ENCODE measurements around the gene CABP2. TPM values are rescaled to one million over a fixed set of nuclear protein-coding genes. Genes with fewer than 3 reads are reported as not detected.
A peak's percentile ranks its signal among the peaks of the same experiment; 100 is the strongest.

The CABP2 gene
- total RNA-seq, 6 experiments from 2014 or later: not detected

DNA sequence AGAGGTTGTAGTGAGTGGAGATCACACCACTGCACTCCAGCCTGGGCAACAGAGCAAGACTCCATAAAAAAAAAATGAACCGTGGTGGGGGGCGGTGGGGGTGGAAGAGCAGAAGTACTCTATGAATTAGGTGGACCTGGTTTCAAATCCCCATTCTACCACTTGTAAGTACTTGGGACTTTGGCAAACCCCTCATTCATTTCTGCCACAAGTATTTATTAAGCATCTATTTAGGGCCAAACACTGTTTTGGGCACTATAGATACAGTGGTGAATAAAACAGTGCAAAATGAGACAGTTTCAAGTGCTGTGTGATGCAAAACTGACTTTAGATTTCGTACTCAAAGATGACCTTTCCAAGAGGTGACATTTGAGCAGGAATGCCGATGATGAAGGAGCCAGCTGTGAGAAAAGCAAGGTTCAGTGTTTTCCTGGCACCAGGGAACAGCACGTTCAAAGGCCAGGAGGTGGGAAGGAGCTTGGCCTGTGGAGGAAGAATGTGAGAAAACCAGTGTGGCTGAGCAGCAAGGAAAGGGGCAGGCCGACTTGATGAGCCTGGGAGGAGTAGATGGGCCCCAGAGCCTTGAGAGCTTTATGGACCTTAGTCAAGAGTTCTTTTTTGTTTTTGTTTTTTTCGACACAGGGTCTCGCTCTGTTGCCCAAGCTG lies 52.8 kb downstream of the CABP2 start:
- DNase-seq: no peak
- TF ChIP-seq, protein P1, sequence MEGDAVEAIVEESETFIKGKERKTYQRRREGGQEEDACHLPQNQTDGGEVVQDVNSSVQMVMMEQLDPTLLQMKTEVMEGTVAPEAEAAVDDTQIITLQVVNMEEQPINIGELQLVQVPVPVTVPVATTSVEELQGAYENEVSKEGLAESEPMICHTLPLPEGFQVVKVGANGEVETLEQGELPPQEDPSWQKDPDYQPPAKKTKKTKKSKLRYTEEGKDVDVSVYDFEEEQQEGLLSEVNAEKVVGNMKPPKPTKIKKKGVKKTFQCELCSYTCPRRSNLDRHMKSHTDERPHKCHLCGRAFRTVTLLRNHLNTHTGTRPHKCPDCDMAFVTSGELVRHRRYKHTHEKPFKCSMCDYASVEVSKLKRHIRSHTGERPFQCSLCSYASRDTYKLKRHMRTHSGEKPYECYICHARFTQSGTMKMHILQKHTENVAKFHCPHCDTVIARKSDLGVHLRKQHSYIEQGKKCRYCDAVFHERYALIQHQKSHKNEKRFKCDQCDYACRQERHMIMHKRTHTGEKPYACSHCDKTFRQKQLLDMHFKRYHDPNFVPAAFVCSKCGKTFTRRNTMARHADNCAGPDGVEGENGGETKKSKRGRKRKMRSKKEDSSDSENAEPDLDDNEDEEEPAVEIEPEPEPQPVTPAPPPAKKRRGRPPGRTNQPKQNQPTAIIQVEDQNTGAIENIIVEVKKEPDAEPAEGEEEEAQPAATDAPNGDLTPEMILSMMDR (IDR thresholded peaks at IDR 0.05): no peak
- Mint-ChIP-seq H3K36me3 (ENCODE audit: low read depth) (peaks cover under 1% of the 10 kb centered on the region; the same call in 1 of the 2 replicates), H3K4me3 (no peak overlapping the region; the same call in 1 of the 2 replicates), H3K9me3 (no peaks in the 10 kb centered on the region), H3K27me3 (ENCODE audit: insufficient read depth) (peaks cover 7% of the 10 kb centered on the region), H3K4me1 (ENCODE audit: low read depth) (peaks cover 8% of the 10 kb centered on the region; the same call in 1 of the 2 replicates), H3K27ac (no peak overlapping the region)

DNA sequence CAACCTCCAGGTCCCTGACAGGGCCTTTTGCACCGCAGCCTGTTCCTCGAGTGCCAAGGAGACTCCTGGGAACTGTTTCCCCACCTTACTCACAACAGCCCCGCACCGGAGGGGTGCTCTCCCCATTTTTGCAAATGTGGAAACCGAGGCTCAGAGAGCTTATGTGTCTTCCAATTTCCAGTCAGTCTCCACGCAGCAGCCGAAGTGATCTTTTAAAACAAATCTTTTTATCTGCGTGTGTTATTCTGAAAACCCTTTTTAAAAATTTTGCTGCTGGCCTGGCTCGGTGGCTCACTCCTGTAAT lies 53.8 kb downstream of the CABP2 start:
- DNase-seq: no peak
- peaks cover 4% of the 10 kb centered on the region; the same call in 1 of the 2 replicates for H3K36me3 Mint-ChIP-seq (ENCODE audit: low read depth)
- H3K4me3 Mint-ChIP-seq: peak overlapping the region; percentile 87
- H3K27ac Mint-ChIP-seq: peak overlapping the region; percentile 77
- H3K9me3 Mint-ChIP-seq: no peaks in the 10 kb centered on the region
- H3K27me3 Mint-ChIP-seq (ENCODE audit: insufficient read depth): peaks cover 4% of the 10 kb centered on the region
- TF ChIP-seq, protein P1 (IDR thresholded peaks at IDR 0.05): no peak; the same call in 1 of the 2 replicates
- H3K4me1 Mint-ChIP-seq (ENCODE audit: low read depth): peaks cover 12% of the 10 kb centered on the region; the same call in 1 of the 2 replicates

Small RNAs within 50 kb of the gene (microRNA-seq; reads per million reads assigned to microRNA genes)
- not detected for gene MIR6752

Other genes starting within 250 kb of the CABP2 start
- 10 to 100 TPM; 24.7 to 34.6 (median 26.4) TPM for gene ANKRD13D, start 234.1 kb downstream of the CABP2 start, total RNA-seq (2021; fragmentation: NEBNext Ultra II Directional; extraction: Animal tissue kit (Norgen Biotek cat#: 25700))
- gene SSH3, start 219.9 kb downstream of the CABP2 start, total RNA-seq (2021; fragmentation: NEBNext Ultra II Directional; extraction: Animal tissue kit (Norgen Biotek cat#: 25700)): 10 to 100 TPM; 17.0 to 28.7 (median 22.6) TPM
- 10 to 100 TPM; 69.1 to 80.7 (median 70.9) TPM for gene POLD4, start 169.9 kb downstream of the CABP2 start, total RNA-seq (2021; fragmentation: NEBNext Ultra II Directional; extraction: Animal tissue kit (Norgen Biotek cat#: 25700))
- 10 to 100 TPM in 4 of 6 experiments, 1 to 10 TPM in 2; 8.9 to 12.8 (median 10.5) TPM for gene CLCF1, start 149.8 kb downstream of the CABP2 start, total RNA-seq (2021; fragmentation: NEBNext Ultra II Directional; extraction: Animal tissue kit (Norgen Biotek cat#: 25700))
- 10 to 100 TPM in 1 of 6 experiments, 1 to 10 TPM in 5; 7.6 to 10.3 (median 8.8) TPM for gene RAD9A, start 131.5 kb downstream of the CABP2 start, total RNA-seq (2021; fragmentation: NEBNext Ultra II Directional; extraction: Animal tissue kit (Norgen Biotek cat#: 25700))
- 100 to 1,000 TPM; 162 to 191 (median 180) TPM for gene PPP1CA, start 121.6 kb downstream of the CABP2 start, total RNA-seq (2021; fragmentation: NEBNext Ultra II Directional; extraction: Animal tissue kit (Norgen Biotek cat#: 25700))
- not detected for gene TBC1D10C, start 119.4 kb downstream of the CABP2 start, total RNA-seq (2021; fragmentation: NEBNext Ultra II Directional; extraction: Animal tissue kit (Norgen Biotek cat#: 25700))
- gene CARNS1, start 107.8 kb downstream of the CABP2 start, total RNA-seq (2021; fragmentation: NEBNext Ultra II Directional; extraction: Animal tissue kit (Norgen Biotek cat#: 25700)): under 1 TPM in 5 of 6 experiments, not detected in 1; 0.05 to 0.14 (median 0.06) TPM
- 10 to 100 TPM; 51.5 to 58.4 (median 55.8) TPM for gene RPS6KB2, start 95.0 kb downstream of the CABP2 start, total RNA-seq (2021; fragmentation: NEBNext Ultra II Directional; extraction: Animal tissue kit (Norgen Biotek cat#: 25700))
- gene PTPRCAP, start 85.8 kb downstream of the CABP2 start, total RNA-seq (2021; fragmentation: NEBNext Ultra II Directional; extraction: Animal tissue kit (Norgen Biotek cat#: 25700)): under 1 TPM in 3 of 6 experiments, not detected in 3; 0.35 to 0.50 (median 0.40) TPM
- gene CORO1B, start 80.0 kb downstream of the CABP2 start, total RNA-seq (2021; fragmentation: NEBNext Ultra II Directional; extraction: Animal tissue kit (Norgen Biotek cat#: 25700)): 100 to 1,000 TPM in 5 of 6 experiments, 10 to 100 TPM in 1; 98.8 to 127 (median 108) TPM
- not detected for gene GPR152, start 70.7 kb downstream of the CABP2 start, total RNA-seq (2021; fragmentation: NEBNext Ultra II Directional; extraction: Animal tissue kit (Norgen Biotek cat#: 25700))
- gene CABP4, start 68.1 kb downstream of the CABP2 start, total RNA-seq (2021; fragmentation: NEBNext Ultra II Directional; extraction: Animal tissue kit (Norgen Biotek cat#: 25700)): not detected
- gene TMEM134, start 54.2 kb downstream of the CABP2 start, total RNA-seq (2021; fragmentation: NEBNext Ultra II Directional; extraction: Animal tissue kit (Norgen Biotek cat#: 25700)): 10 to 100 TPM; 28.5 to 43.7 (median 32.2) TPM
- gene AIP, start 40.4 kb downstream of the CABP2 start, total RNA-seq (2021; fragmentation: NEBNext Ultra II Directional; extraction: Animal tissue kit (Norgen Biotek cat#: 25700)): 10 to 100 TPM; 53.0 to 59.4 (median 55.1) TPM
- gene PITPNM1, start 18.1 kb downstream of the CABP2 start, total RNA-seq (2021; fragmentation: NEBNext Ultra II Directional; extraction: Animal tissue kit (Norgen Biotek cat#: 25700)): 10 to 100 TPM; 19.6 to 30.3 (median 23.5) TPM
- gene CDK2AP2, start 15.3 kb downstream of the CABP2 start, total RNA-seq (2021; fragmentation: NEBNext Ultra II Directional; extraction: Animal tissue kit (Norgen Biotek cat#: 25700)): 10 to 100 TPM; 29.3 to 36.0 (median 31.5) TPM
- gene GSTP1, start 60.4 kb upstream of the CABP2 start, total RNA-seq (2021; fragmentation: NEBNext Ultra II Directional; extraction: Animal tissue kit (Norgen Biotek cat#: 25700)): 100 to 1,000 TPM; 497 to 569 (median 512) TPM
- 100 to 1,000 TPM; 130 to 150 (median 135) TPM for gene NDUFV1, start 83.5 kb upstream of the CABP2 start, total RNA-seq (2021; fragmentation: NEBNext Ultra II Directional; extraction: Animal tissue kit (Norgen Biotek cat#: 25700))
- 1 to 10 TPM; 2.0 to 3.0 (median 2.6) TPM for gene NUDT8, start 106.5 kb upstream of the CABP2 start, total RNA-seq (2021; fragmentation: NEBNext Ultra II Directional; extraction: Animal tissue kit (Norgen Biotek cat#: 25700))
- not detected for gene TBX10, start 116.3 kb upstream of the CABP2 start, total RNA-seq (2021; fragmentation: NEBNext Ultra II Directional; extraction: Animal tissue kit (Norgen Biotek cat#: 25700))
- gene ACY3, start 127.3 kb upstream of the CABP2 start, total RNA-seq (2021; fragmentation: NEBNext Ultra II Directional; extraction: Animal tissue kit (Norgen Biotek cat#: 25700)): not detected
- not detected for gene ALDH3B2, start 151.2 kb upstream of the CABP2 start, total RNA-seq (2021; fragmentation: NEBNext Ultra II Directional; extraction: Animal tissue kit (Norgen Biotek cat#: 25700))

Measured in HFFc6 (cell line).